Raji (cell line): ENCODE data around the gene SORBS2.

ENCODE experiments used
- POLR2A ChIP-seq: IDR thresholded peaks from 2 replicates; pipeline ENCODE4 v1.6.1; 2011; ENCODE audit warnings: low read depth, low read length, control low read depth; ENCODE audit not compliant: insufficient read depth

Gene SORBS2

DNA sequence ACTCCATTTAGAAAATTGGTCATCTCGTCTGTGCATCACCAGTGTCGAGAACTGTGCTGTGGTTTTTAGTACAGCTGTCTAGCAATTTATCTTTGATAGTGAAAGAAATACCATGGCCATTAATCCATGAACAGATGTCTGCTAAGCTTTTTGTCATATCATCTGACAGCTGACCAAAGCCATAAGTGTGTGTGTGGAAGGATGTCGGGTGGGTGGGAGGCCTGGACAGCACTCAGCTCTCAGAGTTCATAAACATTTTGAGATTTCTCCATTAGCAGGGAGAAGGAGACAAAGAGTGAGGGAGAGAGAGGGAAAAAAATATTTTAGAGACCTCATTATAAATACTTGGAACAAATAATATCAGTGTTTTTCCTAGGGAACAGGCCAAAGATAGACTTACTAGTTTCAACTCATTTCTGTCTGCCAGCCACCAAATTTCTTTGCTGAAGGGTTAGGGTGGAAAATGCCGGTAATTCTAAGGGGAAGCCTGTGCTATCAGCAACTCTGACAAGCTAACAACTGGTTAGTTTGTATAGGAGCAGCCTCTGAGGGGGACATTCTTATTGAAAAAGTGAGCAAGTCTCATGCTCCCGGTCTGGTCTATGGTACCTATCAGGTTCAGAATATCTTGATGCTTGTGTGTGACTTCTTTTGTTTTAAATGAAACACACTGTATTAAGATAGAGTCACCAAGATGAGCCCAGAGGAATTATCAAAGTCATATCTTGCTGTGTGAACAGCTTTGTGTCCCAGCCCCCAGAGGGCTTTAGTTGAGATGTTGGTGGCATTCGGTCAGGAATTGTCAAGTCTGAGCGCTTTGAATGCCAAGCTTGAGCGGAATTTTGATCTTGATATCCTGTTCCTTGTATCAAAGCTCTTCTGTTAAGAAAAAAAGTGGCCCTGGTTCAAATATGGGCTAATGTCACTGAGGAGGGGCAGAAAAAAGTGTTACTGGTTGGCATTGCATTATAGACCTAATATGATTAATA is 234.7 kb downstream of the SORBS2 start:
- TF ChIP-seq POLR2A: no peak

DNA sequence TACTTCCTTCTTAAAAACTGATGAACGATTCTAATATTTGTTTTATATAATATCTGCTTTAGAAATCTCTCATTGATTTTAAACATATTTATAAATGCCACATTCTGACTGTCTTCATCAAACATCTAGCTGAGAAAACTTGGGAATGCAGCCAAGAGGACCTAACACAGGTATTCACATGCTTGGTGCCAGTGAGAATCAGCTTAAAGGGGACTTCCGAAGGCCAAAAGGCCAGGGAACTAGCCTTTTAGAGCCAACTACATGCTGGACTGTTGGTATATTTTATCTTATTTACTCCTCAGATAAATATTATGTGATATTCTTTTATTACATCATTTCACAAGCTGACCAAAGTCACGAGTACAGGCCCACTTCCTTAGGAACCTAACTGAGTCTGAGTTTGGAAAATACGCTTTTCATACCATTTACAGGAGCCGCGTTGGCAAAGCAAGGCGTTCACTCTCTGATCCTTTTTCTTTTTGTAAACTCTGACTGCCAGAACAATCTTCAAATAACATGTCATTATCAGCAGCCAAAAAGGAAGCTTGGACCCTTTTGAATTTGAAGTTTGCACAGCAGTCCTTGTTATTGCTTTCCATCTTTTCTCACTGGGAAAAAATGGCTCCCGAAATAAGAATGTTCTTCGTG is 235.6 kb downstream of the SORBS2 start:
- no peak for TF ChIP-seq POLR2A

- no peak for TF ChIP-seq POLR2A
Observed at GRCh38 chr4:185573651-185574199, 238.3 kb downstream of the SORBS2 start.

- no peak for TF ChIP-seq POLR2A
Observed at GRCh38 chr4:185570727-185571126, 241.3 kb downstream of the SORBS2 start.

GRCh38 chr4:185567381-185568376 is 244.3 kb downstream of the SORBS2 start:
- no peak for TF ChIP-seq POLR2A

DNA sequence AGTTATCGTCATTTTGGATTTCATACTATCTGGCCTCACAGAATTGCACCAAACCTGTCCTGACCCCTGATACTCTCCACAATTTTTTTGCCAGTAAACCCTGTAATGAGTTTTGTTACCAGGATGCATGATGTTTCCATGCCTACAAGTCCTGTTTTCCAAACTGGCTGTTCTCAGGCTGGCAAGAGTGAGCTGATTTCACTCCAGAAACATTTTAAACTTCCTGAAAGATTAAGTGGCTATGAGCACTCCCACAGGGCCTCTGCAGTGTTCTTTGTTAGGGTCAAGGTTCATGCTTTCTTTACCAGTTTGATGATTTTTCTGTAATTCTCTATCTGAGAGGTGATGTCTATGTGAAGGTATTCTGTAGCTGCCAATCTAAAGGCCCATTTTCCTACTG is 245.0 kb downstream of the SORBS2 start:
- TF ChIP-seq POLR2A: no peak

- TF ChIP-seq POLR2A: no peak
Observed at GRCh38 chr4:185566425-185566824, 245.6 kb downstream of the SORBS2 start.

DNA sequence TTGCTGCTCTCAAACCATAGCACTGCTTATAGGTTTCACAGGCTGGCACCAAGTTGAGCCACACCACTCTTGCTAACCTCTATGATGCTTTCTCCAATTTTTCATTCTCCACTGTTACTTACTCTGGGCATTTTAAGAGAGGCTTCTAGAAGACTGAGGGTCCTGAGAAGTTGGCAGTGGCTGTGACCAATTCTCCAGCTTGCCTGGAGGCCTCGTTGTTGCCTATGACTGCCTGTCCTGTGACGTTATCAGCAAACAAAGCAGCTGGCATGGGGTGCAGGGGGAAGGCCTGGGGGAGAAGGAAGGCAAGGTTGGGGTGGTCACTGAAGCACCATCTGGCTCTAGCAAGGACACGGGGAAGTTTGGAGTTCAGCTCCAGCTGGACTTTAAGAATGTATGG is 246.3 kb downstream of the SORBS2 start:
- TF ChIP-seq POLR2A: no peak

- no peak for TF ChIP-seq POLR2A
Observed at GRCh38 chr4:185564349-185564748, 247.6 kb downstream of the SORBS2 start.

GRCh38 chr4:185562531-185562930 is 249.5 kb downstream of the SORBS2 start:
- TF ChIP-seq POLR2A: no peak

DNA sequence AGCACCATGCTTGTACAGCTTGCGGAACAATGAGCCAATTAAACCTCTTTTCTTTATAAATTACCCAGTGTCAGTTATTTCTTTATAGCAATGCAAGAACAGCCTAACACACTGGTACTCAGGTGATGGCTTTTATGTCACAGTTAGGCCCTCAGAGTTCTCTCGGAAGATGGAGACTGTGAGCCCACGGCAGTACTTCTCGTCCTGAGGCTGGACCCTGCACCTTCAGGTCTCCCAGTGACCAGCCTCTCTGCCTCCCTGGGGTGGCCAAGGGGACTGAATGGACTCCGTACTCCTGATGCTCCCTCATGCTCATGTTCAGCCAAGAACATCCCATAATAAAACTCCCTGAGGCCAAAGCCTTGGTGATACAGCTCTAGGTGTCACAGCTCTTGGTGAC is 251.7 kb downstream of the SORBS2 start:
- TF ChIP-seq POLR2A: no peak

GRCh38 chr4:185559915-185560281 is 252.1 kb downstream of the SORBS2 start:
- TF ChIP-seq POLR2A: no peak

DNA sequence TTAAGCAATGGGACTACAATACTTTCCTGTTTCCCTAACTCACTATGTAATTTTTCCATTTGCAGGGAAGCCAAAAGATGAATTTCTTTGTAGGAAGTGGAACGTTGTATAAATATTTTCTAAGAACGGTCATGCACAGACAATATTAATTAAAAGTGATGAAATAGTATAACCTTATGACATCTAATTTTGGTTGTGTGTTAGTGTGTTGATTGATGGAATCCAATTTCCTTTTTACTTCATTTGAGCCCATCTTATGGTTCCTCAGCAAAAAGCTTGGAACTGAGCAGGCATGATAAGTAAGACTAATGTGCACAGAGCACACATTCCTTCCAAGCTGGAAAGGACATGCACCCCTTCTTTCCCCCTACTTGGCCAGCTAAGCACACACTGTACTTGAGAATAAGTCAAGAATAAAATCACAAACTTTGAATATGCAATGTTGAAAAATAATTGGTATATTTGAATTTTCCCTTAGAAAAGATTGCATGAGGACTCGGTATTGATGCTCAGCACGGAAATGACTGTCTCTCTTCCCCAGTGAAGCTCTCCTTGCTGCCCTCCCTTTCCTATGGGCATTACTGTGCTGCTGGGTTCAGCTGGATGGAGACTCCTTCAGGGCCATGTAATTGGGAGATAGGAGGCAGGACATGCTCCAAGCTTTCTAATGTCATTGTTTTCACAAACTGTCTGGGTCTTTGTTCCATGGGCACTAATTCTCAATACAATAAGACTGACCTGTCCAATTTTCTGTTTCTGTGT is 257.4 kb downstream of the SORBS2 start:
- no peak for TF ChIP-seq POLR2A

- TF ChIP-seq POLR2A: no peak
Observed at GRCh38 chr4:185552254-185552653, 259.7 kb downstream of the SORBS2 start.

DNA sequence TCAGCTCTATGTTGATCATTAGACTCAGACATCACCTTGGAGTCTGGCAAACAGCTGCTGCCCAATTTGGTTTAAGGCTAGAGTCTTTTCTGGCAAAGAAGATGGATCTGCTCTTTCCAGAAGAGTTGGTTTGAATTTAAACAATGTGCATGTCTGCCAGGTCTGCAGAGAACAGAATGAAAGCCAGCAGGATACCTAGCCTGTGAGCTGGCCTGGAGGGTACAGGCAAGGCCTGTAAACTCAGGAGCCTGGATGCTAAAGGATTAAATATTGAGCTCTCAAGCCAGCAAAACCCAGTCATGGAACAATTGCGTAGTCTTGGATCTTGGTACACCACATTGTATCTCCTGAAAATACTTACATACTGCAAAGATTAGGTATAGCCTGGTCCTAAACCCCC is 261.1 kb downstream of the SORBS2 start:
- TF ChIP-seq POLR2A: no peak
